ENCODE measurements around the gene MARF1.
"Not testable (repeated sequence)": the region's sequence is repeated elsewhere in the genome, so short reads cannot be mapped to it uniquely, and the experiment has no call there.

MARF1 gene

DNA sequence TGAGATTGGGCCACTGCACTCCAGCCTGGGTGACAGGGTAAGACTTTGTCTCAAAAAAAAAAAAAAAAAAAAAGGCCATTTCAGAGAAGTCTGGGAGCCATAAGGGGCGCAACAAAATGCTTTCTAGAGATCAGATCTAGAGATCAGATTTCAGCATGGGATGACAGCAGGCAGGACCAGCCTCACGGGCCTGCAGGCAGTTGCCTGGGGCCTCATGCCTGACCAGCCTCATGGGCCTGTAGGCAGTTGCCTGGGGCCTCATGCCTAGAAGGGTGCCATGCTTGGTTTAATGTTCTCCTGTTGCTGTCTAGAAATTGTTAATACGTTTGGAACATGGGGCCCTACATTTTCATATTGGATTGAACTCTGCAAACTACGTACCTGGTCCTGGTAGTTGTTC, 59.4 kb downstream of the MARF1 start:
- Histone ChIP-seq H3K9ac (ENCODE audit: low read length in 2 of 2) (no peak overlapping the region), H3K27me3 (ENCODE audit: control insufficient read depth in 1 of 2, insufficient read depth in 2 of 2, low read length in 2 of 2) (no peaks in the 10 kb centered on the region), H3K9me3 (ENCODE audit: control insufficient read depth in 2 of 2, low read length in 2 of 2) (peaks cover 6 to 12% of the 10 kb centered on the region in 2 donors), H3K4me3 (ENCODE audit: low read length in 2 of 2) (no peak overlapping the region), H3K36me3 (ENCODE audit: control insufficient read depth in 2 of 2, insufficient read depth in 2 of 2, low read length in 2 of 2) (peaks cover 24 to 30% of the 10 kb centered on the region in 2 donors), H3K27ac (ENCODE audit: low read length) (no peak overlapping the region), H3K4me1 (ENCODE audit: control insufficient read depth, insufficient read depth, low read length) (no peaks in the 10 kb centered on the region)

DNA sequence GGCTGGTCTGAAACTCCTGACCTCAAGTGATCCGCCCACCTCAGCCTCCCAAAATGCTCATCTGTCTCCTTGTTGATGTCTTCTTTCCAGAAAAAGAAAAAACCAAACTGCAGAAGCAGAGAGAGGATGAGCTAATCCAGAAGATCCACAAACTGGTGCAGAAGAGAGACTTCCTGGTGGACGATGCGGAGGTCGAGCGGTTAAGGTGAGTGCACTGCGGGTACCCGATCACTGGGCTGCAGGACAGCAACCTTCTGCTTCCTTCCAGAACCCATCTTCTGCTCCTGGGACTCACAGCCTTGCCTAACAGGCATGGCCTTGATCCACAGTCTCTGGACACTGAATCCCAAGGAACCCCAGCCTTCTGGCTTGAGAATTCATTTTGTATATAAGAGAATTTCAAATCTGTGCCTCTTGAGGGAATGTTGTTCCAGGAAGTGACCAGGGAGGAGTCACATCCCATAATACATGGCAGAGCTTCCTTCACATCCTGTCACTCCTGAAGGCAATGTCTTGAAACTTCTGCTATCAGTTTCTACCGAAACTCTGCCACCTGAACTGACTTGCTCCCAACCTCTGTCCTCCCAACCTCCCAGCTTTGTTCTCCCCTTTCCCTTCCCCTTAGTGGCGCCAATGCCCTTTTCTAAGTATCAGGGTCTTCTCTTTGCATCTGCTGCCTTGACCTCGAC, 61.7 kb downstream of the MARF1 start:
- no peak overlapping the region for H3K27ac ChIP-seq (ENCODE audit: low read length)
- peaks cover 18 to 20% of the 10 kb centered on the region in 2 donors for H3K36me3 ChIP-seq (ENCODE audit: control insufficient read depth in 2 of 2, insufficient read depth in 2 of 2, low read length in 2 of 2)

DNA sequence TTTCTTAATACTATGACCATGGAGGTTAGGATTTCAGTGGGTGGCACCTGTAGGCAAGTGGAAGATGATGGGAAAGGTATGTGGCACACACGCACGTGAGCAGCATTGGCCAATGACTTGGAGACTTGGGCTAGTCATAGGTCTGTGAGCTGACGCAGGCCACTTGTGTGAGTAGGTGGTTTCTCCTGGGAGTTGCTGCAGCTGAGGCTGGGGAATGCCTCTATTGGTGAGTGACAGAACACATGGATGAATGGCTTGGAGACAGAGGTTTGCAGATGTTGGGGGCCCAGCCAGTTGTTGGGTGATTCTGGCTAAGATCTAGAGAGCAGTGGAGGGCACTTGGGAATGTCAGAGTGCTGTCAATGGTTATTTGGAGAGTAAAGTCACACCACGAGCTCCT, 64.1 kb downstream of the MARF1 start:
- Histone ChIP-seq H3K27ac (ENCODE audit: low read length) (no peak overlapping the region), H3K4me3 (ENCODE audit: low read length in 2 of 2) (no peak overlapping the region), H3K9ac (ENCODE audit: low read length in 2 of 2) (no peak overlapping the region), H3K9me3 (ENCODE audit: control insufficient read depth in 2 of 2, low read length in 2 of 2) (no peaks in the 10 kb centered on the region), H3K4me1 (ENCODE audit: control insufficient read depth, insufficient read depth, low read length) (peaks cover 3% of the 10 kb centered on the region), H3K36me3 (ENCODE audit: control insufficient read depth in 2 of 2, insufficient read depth in 2 of 2, low read length in 2 of 2) (peaks cover 13 to 20% of the 10 kb centered on the region in 2 donors), H3K27me3 (ENCODE audit: control insufficient read depth in 1 of 2, insufficient read depth in 2 of 2, low read length in 2 of 2) (no peaks in the 10 kb centered on the region)

More for the DNA sequence above, 61.7 kb downstream of the MARF1 start:
- peaks cover under 1% of the 10 kb centered on the region for H3K4me1 ChIP-seq (ENCODE audit: control insufficient read depth, insufficient read depth, low read length)
- no peak overlapping the region for H3K4me3 ChIP-seq (ENCODE audit: low read length in 2 of 2)
- H3K27me3 ChIP-seq (ENCODE audit: control insufficient read depth in 1 of 2, insufficient read depth in 2 of 2, low read length in 2 of 2): no peaks in the 10 kb centered on the region
- peaks cover 4 to 6% of the 10 kb centered on the region in 2 donors for H3K9me3 ChIP-seq (ENCODE audit: control insufficient read depth in 2 of 2, low read length in 2 of 2)
- no peak overlapping the region for H3K9ac ChIP-seq (ENCODE audit: low read length in 2 of 2)

DNA sequence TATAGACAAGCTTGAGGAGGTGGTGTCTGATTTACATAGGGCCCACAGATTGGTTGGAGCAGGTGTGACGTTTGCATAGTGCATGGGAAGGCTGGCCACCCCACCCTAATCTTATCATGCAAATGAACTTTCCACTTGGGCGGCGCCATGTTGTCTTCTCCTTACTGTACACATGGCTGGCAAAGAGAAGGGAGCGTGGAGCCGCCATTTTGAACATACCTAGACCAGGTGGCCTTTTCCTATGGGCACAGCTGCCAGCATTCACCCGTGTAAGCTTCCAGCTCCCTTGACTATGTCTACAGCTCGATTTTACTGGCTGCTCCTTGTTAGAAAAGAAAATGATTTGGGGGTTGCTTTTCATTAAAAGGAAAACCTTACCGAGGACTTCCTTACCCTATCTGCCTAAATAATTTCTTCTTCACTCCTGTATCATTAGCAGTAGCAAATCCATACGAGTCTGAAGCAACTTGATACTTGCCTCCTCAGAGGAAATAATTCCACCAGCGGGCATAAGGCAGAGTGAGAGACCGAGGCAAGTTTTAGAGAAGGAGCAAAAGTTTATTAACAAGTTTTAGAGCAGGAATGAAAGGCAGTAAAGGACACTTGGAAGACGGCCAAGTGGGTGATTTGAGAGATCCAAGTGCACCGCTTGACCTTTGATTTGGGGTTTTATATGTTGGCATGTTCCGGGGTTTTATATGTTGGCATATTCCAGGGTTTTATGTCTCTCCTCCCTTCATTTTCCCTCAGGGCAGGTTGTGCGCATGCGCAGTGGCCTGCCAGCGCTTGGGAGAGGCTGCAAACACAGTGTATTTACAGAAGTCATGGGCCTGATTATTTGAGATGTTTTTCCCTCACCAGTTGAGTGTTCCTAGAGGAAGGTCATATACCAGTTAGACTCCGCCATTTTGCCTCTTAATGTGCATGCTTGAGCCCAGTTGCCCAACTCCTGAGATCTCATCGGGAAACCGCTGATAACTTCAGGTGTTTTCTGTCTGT, 65.7 kb downstream of the MARF1 start:
- Histone ChIP-seq H3K4me1 (ENCODE audit: control insufficient read depth, insufficient read depth, low read length) (peaks cover 3% of the 10 kb centered on the region), H3K4me3 (ENCODE audit: low read length in 2 of 2) (no peak overlapping the region), H3K36me3 (ENCODE audit: control insufficient read depth in 2 of 2, insufficient read depth in 2 of 2, low read length in 2 of 2) (peaks cover 4 to 10% of the 10 kb centered on the region in 2 donors), H3K9me3 (ENCODE audit: control insufficient read depth in 2 of 2, low read length in 2 of 2) (no peaks in the 10 kb centered on the region), H3K9ac (ENCODE audit: low read length in 2 of 2) (no peak overlapping the region), H3K27ac (ENCODE audit: low read length) (peak overlapping the region; percentile 11), H3K27me3 (ENCODE audit: control insufficient read depth in 1 of 2, insufficient read depth in 2 of 2, low read length in 2 of 2) (no peaks in the 10 kb centered on the region)

DNA sequence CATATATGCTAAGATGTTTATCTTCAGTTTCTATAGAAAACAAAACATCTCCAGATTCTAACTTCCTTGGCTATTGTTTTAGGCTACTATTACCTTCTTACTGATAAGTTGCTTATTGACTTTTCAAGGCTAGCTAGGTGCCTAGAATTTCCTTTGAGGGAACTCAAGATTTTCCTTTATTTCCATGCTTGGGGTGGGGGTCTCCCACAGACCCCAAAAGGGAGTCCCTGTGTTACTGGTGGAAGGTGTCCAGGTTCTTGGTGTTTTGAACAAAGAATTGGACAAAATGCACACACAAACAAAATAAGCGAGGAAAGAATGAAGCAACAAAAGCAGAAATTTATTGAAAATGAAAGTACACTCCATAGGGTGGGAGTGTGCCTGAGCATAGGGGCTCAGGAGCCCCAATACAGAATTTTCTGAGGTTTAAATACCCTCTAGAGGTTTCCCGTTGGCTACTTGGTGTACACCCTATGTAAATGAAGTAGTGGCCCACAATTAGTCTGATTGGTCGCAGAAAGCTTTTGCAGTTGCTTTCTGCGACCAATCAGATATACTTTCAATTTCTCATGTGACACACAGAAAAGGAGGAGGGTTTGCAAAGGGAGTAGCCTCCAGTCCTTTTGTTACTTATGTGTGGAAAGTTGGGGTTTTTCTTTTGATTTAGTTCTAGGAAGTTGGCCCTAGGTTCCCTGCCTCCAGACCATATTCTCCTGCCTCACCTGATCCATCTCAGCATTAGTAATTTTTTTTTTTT, 67.5 kb downstream of the MARF1 start:
- no peaks in the 10 kb centered on the region for H3K36me3 ChIP-seq (ENCODE audit: control insufficient read depth in 2 of 2, insufficient read depth in 2 of 2, low read length in 2 of 2)
- H3K4me1 ChIP-seq (ENCODE audit: control insufficient read depth, insufficient read depth, low read length): peaks cover 3% of the 10 kb centered on the region
- no peak overlapping the region for H3K4me3 ChIP-seq (ENCODE audit: low read length in 2 of 2)
- no peak overlapping the region for H3K27ac ChIP-seq (ENCODE audit: low read length)
- H3K9ac ChIP-seq (ENCODE audit: low read length in 2 of 2): no peak overlapping the region
- H3K9me3 ChIP-seq (ENCODE audit: control insufficient read depth in 2 of 2, low read length in 2 of 2): no peaks in the 10 kb centered on the region
- no peaks in the 10 kb centered on the region for H3K27me3 ChIP-seq (ENCODE audit: control insufficient read depth in 1 of 2, insufficient read depth in 2 of 2, low read length in 2 of 2)

DNA sequence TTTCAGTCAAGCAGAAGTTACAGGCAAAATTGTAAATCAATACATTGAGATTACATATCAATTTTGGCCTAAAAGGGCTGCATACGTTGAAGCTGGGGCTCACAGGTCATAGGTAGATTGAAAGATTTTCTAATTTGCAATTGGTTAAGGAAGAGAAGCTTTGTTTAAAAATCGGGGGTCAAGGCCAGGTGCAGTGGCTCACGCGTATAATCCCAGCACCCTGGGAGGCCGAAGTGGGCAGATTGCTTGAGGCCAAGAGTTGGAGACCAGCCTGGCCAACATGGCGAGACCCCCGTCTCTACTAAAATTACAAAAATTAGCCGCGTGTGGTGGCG, 68.4 kb downstream of the MARF1 start:
- Histone ChIP-seq H3K27me3 (ENCODE audit: control insufficient read depth in 1 of 2, insufficient read depth in 2 of 2, low read length in 2 of 2) (no peaks in the 10 kb centered on the region), H3K4me3 (ENCODE audit: low read length in 2 of 2) (no peak overlapping the region), H3K9ac (ENCODE audit: low read length in 2 of 2) (no peak overlapping the region), H3K36me3 (ENCODE audit: control insufficient read depth in 2 of 2, insufficient read depth in 2 of 2, low read length in 2 of 2) (no peaks in the 10 kb centered on the region), H3K4me1 (ENCODE audit: control insufficient read depth, insufficient read depth, low read length) (peaks cover 3% of the 10 kb centered on the region), H3K27ac (ENCODE audit: low read length) (no peak overlapping the region), H3K9me3 (ENCODE audit: control insufficient read depth in 2 of 2, low read length in 2 of 2) (no peaks in the 10 kb centered on the region)

DNA sequence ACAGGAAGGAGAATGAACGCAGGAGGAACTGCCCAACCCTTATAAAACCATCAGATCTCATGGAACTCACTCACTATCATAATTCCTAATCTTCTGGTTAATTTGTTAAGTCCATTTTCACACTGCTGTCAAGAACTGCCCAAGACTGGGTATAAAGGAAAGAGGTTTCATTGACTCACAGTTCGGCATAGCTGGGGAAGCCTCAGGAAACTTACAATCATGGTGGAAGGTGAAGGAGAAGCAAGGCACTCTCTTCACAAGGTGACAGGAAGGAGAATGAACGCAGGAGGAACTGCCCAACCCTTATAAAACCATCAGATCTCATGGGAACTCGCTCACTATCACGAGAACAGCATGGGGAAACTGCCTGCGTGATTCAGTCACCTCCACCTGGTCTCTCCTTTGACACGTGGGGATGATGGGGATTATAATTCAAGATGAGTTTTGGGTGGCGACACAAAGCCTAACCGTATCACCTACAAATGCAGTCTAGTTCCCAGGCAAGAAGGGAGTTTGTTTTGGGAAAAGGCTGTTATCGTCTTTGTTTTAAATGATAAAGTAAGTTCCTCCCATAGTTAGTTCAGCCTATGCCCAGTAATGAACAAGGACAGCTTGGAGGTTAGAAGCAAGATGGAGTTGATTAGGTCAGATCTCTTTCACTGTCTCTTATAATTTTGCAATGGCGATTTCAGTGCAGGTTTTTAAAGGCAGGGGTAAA, 68.9 kb downstream of the MARF1 start:
- not testable (repeated sequence) for H3K27ac ChIP-seq (ENCODE audit: low read length); H3K4me1 ChIP-seq (ENCODE audit: control insufficient read depth, insufficient read depth, low read length); H3K4me3 ChIP-seq (ENCODE audit: low read length in 2 of 2); H3K36me3 ChIP-seq (ENCODE audit: control insufficient read depth in 2 of 2, insufficient read depth in 2 of 2, low read length in 2 of 2); H3K9me3 ChIP-seq (ENCODE audit: control insufficient read depth in 2 of 2, low read length in 2 of 2); H3K27me3 ChIP-seq (ENCODE audit: control insufficient read depth in 1 of 2, insufficient read depth in 2 of 2, low read length in 2 of 2); H3K9ac ChIP-seq (ENCODE audit: low read length in 2 of 2)

DNA sequence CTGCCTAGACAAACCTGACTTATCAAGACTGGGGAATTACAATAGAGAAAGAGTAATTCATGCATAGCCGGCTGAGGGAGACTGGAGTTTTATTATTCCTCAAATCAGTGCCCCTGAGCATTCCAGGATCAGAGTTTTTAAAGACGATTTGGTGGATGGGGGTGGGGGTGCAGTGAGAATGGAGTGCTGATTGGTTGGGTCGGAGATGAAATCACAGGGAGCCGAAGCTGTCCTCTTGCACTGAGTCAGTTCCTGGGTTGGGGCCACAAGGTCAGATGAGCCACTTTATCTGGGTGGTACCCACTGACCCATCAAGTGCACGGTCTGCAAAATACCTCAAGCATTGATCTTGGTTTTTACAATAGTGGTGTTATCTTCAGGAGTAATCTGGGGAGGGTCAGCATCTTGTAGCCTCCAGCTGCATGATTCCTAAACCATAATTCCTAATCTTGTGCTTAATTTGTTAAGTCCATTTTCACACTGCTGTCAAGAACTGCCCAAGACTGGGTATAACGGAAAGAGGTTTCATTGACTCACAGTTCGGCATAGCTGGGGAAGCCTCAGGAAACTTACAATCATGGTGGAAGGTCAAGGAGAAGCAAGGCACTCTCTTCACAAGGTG, 69.6 kb downstream of the MARF1 start:
- no peaks in the 10 kb centered on the region for H3K27me3 ChIP-seq (ENCODE audit: control insufficient read depth in 1 of 2, insufficient read depth in 2 of 2, low read length in 2 of 2)
- no peak overlapping the region for H3K27ac ChIP-seq (ENCODE audit: low read length)

DNA sequence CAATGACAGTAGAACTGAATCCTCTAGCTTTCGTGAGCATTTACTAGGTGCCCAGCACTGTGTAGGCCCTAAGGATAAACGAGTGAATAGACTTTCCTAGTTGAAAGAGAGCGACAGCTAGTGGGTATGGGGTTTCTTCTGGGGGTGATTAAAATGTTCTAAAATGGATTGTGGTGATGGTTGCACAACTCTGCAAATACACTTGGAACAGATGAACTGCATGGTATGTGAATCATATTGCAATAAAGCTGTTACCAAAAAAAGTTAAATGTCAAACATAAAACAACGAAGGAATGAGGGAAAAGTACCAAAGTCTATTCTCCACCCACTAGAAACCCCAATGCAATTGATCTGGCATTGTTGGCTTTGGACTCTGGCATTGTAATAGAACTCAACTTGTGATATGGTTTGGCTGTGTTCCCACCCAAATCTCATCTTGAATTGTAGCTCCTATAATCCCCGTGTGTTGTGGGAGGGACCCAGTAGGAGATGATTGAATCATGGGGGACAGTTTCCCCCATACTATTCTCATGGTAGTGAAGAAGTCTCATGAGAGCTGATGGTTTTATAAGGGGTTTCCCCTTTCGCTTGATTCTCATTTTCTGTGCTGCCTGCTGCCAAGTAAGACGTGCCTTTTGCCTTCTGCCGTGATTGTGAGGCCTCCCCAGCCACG, 70.5 kb downstream of the MARF1 start:
- no peak overlapping the region for H3K9ac ChIP-seq (ENCODE audit: low read length in 2 of 2)
- H3K9me3 ChIP-seq (ENCODE audit: control insufficient read depth in 2 of 2, low read length in 2 of 2): no peaks in the 10 kb centered on the region
- H3K4me3 ChIP-seq (ENCODE audit: low read length in 2 of 2): no peak overlapping the region
- H3K27ac ChIP-seq (ENCODE audit: low read length): no peak overlapping the region
- peaks cover 0 to 6% of the 10 kb centered on the region in 2 donors for H3K36me3 ChIP-seq (ENCODE audit: control insufficient read depth in 2 of 2, insufficient read depth in 2 of 2, low read length in 2 of 2)
- H3K27me3 ChIP-seq (ENCODE audit: control insufficient read depth in 1 of 2, insufficient read depth in 2 of 2, low read length in 2 of 2): no peaks in the 10 kb centered on the region
- peaks cover 3% of the 10 kb centered on the region for H3K4me1 ChIP-seq (ENCODE audit: control insufficient read depth, insufficient read depth, low read length)

More for the DNA sequence above, 69.6 kb downstream of the MARF1 start:
- H3K36me3 ChIP-seq (ENCODE audit: control insufficient read depth in 2 of 2, insufficient read depth in 2 of 2, low read length in 2 of 2): peaks cover 0 to 6% of the 10 kb centered on the region in 2 donors
- no peak overlapping the region for H3K9ac ChIP-seq (ENCODE audit: low read length in 2 of 2)
- peaks cover 3% of the 10 kb centered on the region for H3K4me1 ChIP-seq (ENCODE audit: control insufficient read depth, insufficient read depth, low read length)
- H3K9me3 ChIP-seq (ENCODE audit: control insufficient read depth in 2 of 2, low read length in 2 of 2): no peaks in the 10 kb centered on the region
- no peak overlapping the region for H3K4me3 ChIP-seq (ENCODE audit: low read length in 2 of 2)
